Tibial artery (tissue), 4 donors: ENCODE measurements around the gene HIBADH.

Experiments
- DNase-seq, 2 donors: peaks; one replicate each; pipeline ENCODE4 v3.0.0-alpha.2; 2019
- H3K27ac ChIP-seq, 2 donors: fragments of 200-600 bp; sonication (generic) in 1 of 2; 1 replicate in 1 of 2; 2 replicates in 1 of 2; pipeline ENCODE4 v1.5.1; 2018 to 2019; ENCODE audit warnings: mild to moderate bottlenecking in 1 of 2
- H3K27me3 ChIP-seq, 2 donors: fragments of 200-600 bp; sonication (generic) in 1 of 2; one replicate each; pipeline versions ENCODE4 v1.5.1 to v1.6.0; 2016 to 2019
- H3K36me3 ChIP-seq, 3 donors: fragments of 200-600 bp; sonication (generic) in 2 of 3; one replicate each; pipeline ENCODE4 v1.5.1; 2016 to 2019; ENCODE audit warnings: mild to moderate bottlenecking in 2 of 3
- H3K4me1 ChIP-seq, 4 donors: fragments of 200-600 bp; sonication (generic) in 2 of 4; 1 replicate in 3 of 4; 2 replicates in 1 of 4; pipeline ENCODE4 v1.5.1; 2016 to 2019
- H3K4me3 ChIP-seq, 2 donors: fragments of 200-600 bp; sonication (generic) in 1 of 2; 1 replicate in 1 of 2; 2 replicates in 1 of 2; pipeline ENCODE4 v1.5.1; 2018 to 2019; ENCODE audit warnings: mild to moderate bottlenecking in 2 of 2
- H3K9me3 ChIP-seq, 3 donors: fragments of 200-600 bp; sonication (generic) in 1 of 3; one replicate each; pipeline ENCODE4 v1.5.1; 2016 to 2019
- CTCF ChIP-seq, 2 experiments: fragments of 200-600 bp in 1 of 2; fragments of 450-650 bp in 1 of 2; IDR thresholded peaks; one replicate each; pipeline ENCODE4 v1.5.1; 2017 to 2019; ENCODE audit warnings: antibody characterized with exemption in 2 of 2, mild to moderate bottlenecking in 1 of 2, moderate library complexity in 1 of 2
- intact Hi-C: fragments of 100-400 bp; cut with DNase I; formaldehyde crosslinking; loops from one replicate; pipeline ENCODE4 v1.15.0; 2023; ENCODE audit warnings: low total_unique reads

HIBADH gene

GRCh38 chr7:27554826-27555225 lies 107.9 kb downstream of the HIBADH start:
- no peaks in the 10 kb centered on the region for H3K36me3 ChIP-seq
- H3K27me3 ChIP-seq, result no peaks in the 10 kb centered on the region
- H3K27ac ChIP-seq, result no peak overlapping the region
- no peak for DNase-seq
- H3K4me3 ChIP-seq, result no peak overlapping the region
- no peaks in the 10 kb centered on the region for H3K4me1 ChIP-seq
- intact Hi-C loops, result no loop called here
- H3K9me3 ChIP-seq, result no peaks in the 10 kb centered on the region
- TF ChIP-seq CTCF (IDR thresholded peaks at IDR 0.05), result no peak

GRCh38 chr7:27553273-27553672 lies 109.4 kb downstream of the HIBADH start:
- intact Hi-C loops, result no loop called here
- no peaks in the 10 kb centered on the region for H3K36me3 ChIP-seq
- H3K4me3 ChIP-seq, result no peak overlapping the region
- H3K27me3 ChIP-seq, result no peaks in the 10 kb centered on the region
- no peak for DNase-seq
- H3K4me1 ChIP-seq, result no peaks in the 10 kb centered on the region
- no peak for TF ChIP-seq CTCF (IDR thresholded peaks at IDR 0.05)
- H3K9me3 ChIP-seq, result no peaks in the 10 kb centered on the region
- no peak overlapping the region for H3K27ac ChIP-seq

- intact Hi-C loops, result no loop called here
- no peak for DNase-seq
- no peak for TF ChIP-seq CTCF (IDR thresholded peaks at IDR 0.05)
- Histone ChIP-seq H3K4me1 (no peaks in the 10 kb centered on the region), H3K9me3 (no peaks in the 10 kb centered on the region), H3K36me3 (no peaks in the 10 kb centered on the region), H3K27ac (no peak overlapping the region), H3K4me3 (no peak overlapping the region), H3K27me3 (no peaks in the 10 kb centered on the region)
Measured at GRCh38 chr7:27551803-27552400, 110.8 kb downstream of the HIBADH start.

GRCh38 chr7:27549606-27550005 lies 113.1 kb downstream of the HIBADH start:
- Histone ChIP-seq H3K27me3 (no peaks in the 10 kb centered on the region), H3K9me3 (no peaks in the 10 kb centered on the region), H3K4me1 (no peaks in the 10 kb centered on the region), H3K4me3 (no peak overlapping the region), H3K27ac (no peak overlapping the region), H3K36me3 (no peaks in the 10 kb centered on the region)
- intact Hi-C loops, result no loop called here
- no peak for TF ChIP-seq CTCF (IDR thresholded peaks at IDR 0.05)
- DNase-seq, result no peak

- no peak for TF ChIP-seq CTCF (IDR thresholded peaks at IDR 0.05)
- no peaks in the 10 kb centered on the region for H3K9me3 ChIP-seq
- no peak for DNase-seq
- no peaks in the 10 kb centered on the region for H3K27me3 ChIP-seq
- H3K27ac ChIP-seq, result no peak overlapping the region
- intact Hi-C loops, result no loop called here
- H3K4me3 ChIP-seq, result no peak overlapping the region
- H3K36me3 ChIP-seq, result no peaks in the 10 kb centered on the region
- H3K4me1 ChIP-seq, result no peaks in the 10 kb centered on the region
Measured at GRCh38 chr7:27548304-27548703, 114.4 kb downstream of the HIBADH start.

- no peak overlapping the region for H3K4me3 ChIP-seq
- no peak for TF ChIP-seq CTCF (IDR thresholded peaks at IDR 0.05)
- peaks cover 5 to 9% (median 8%) of the 10 kb centered on the region in 3 donors for H3K36me3 ChIP-seq
- no peaks in the 10 kb centered on the region for H3K27me3 ChIP-seq
- H3K9me3 ChIP-seq, result no peaks in the 10 kb centered on the region
- no peak overlapping the region for H3K27ac ChIP-seq
- DNase-seq, result no peak
- intact Hi-C loops, result no loop called here
- H3K4me1 ChIP-seq, result no peaks in the 10 kb centered on the region
Measured at GRCh38 chr7:27547401-27547800, 115.3 kb downstream of the HIBADH start.
